Neural cell (in vitro differentiated cells): ENCODE results near the gene KCNAB1. TPM values are rescaled to one million over a fixed set of nuclear protein-coding genes. Genes with fewer than 3 reads are reported as not detected.
"Not testable (repeated sequence)": the region's sequence is repeated elsewhere in the genome, so short reads cannot be mapped to it uniquely, and the experiment has no call there.

Source experiments
- H2AFZ ChIP-seq: fragments of 200-600, 300-800 bp; sonication (generic), shearing (Covaris generic); 2 replicates; pipeline ENCODE4 v1.6.0; 2014; ENCODE audit warnings: low read depth, mild to moderate bottlenecking, antibody characterized with exemption, low read length, moderate library complexity
- H3F3A ChIP-seq: fragments of 200-600 bp; shearing (Covaris generic); 2 replicates; pipeline ENCODE4 v1.6.1; 2016; ENCODE audit warnings: mild to moderate bottlenecking, moderate library complexity, mixed read lengths, antibody characterized with exemption, low read length; ENCODE audit not compliant: insufficient read depth, poor library complexity, severe bottlenecking
- H3K27ac ChIP-seq: fragments of 200-600, 300-800 bp; sonication (generic), shearing (Covaris generic); 2 replicates; pipeline ENCODE4 v1.5.1; 2014; ENCODE audit warnings: mild to moderate bottlenecking, low read length, moderate library complexity
- H3K27me3 ChIP-seq: fragments of 300-800, 200-600 bp; sonication (generic), shearing (Covaris generic); 2 replicates; pipeline ENCODE4 v1.6.0; 2014; ENCODE audit warnings: mild to moderate bottlenecking, low read depth, low read length, moderate library complexity; ENCODE audit not compliant: insufficient read depth
- H3K36me3 ChIP-seq: fragments of 300-800, 200-600 bp; sonication (generic), shearing (Covaris generic); 2 replicates; pipeline ENCODE4 v1.5.1; 2014; ENCODE audit warnings: mild to moderate bottlenecking, antibody characterized with exemption, low read length, moderate library complexity; ENCODE audit not compliant: insufficient read depth
- H3K4me2 ChIP-seq: fragments of 300-800, 200-600 bp; sonication (generic), shearing (Covaris generic); 2 replicates; pipeline ENCODE4 v1.6.0; 2014; ENCODE audit warnings: mild to moderate bottlenecking, low read length
- H3K4me3 ChIP-seq: fragments of 300-800, 200-600 bp; sonication (generic), shearing (Covaris generic); 2 replicates; pipeline ENCODE4 v1.5.1; 2014; ENCODE audit warnings: mild to moderate bottlenecking, low read length, moderate library complexity
- H3K79me2 ChIP-seq: fragments of 200-600 bp; shearing (Covaris generic); replicated peaks from 2 replicates; pipeline ENCODE4 v1.6.0; 2014; ENCODE audit warnings: mild to moderate bottlenecking, low read length, moderate library complexity; ENCODE audit not compliant: insufficient read depth
- H3K9ac ChIP-seq: fragments of 300-800, 200-600 bp; sonication (generic), shearing (Covaris generic); 2 replicates; pipeline ENCODE4 v1.6.1; 2016; ENCODE audit warnings: mild to moderate bottlenecking, low read length, mixed read lengths
- H3K9me2 ChIP-seq: fragments of 200-600 bp; shearing (Covaris generic); 2 replicates; pipeline ENCODE4 v1.6.1; 2016; ENCODE audit warnings: mild to moderate bottlenecking, low read length, mixed read lengths; ENCODE audit not compliant: insufficient read depth
- H3K9me3 ChIP-seq: fragments of 200-600, 300-800 bp; sonication (generic), shearing (Covaris generic); 2 replicates; pipeline ENCODE4 v1.6.1; 2016; ENCODE audit warnings: mild to moderate bottlenecking, mixed run types, low read length, moderate library complexity, mixed read lengths
- H4K20me1 ChIP-seq: fragments of 200-600 bp; shearing (Covaris generic); 2 replicates; pipeline ENCODE4 v1.6.1; 2016; ENCODE audit warnings: mild to moderate bottlenecking, mixed run types; ENCODE audit not compliant: insufficient read depth
- EP300 ChIP-seq: fragments of 450-650 bp; conservative IDR thresholded peaks from 2 replicates; pipeline ENCODE4 v1.6.1; 2014; ENCODE audit warnings: antibody characterized with exemption, mild to moderate bottlenecking, moderate library complexity; ENCODE audit not compliant: poor library complexity, severe bottlenecking
- EZH2 ChIP-seq: fragments of 200-600, 300-800 bp; shearing (Covaris generic), sonication (generic); IDR thresholded peaks from 2 replicates; pipeline ENCODE4 v1.6.1; 2014; ENCODE audit warnings: antibody characterized with exemption, low read length, borderline replicate concordance, mild to moderate bottlenecking; ENCODE audit not compliant: insufficient read depth, poor library complexity, severe bottlenecking
- MXI1 ChIP-seq: fragments of 450-650 bp; conservative IDR thresholded peaks from 2 replicates; pipeline ENCODE4 v1.6.1; 2014; ENCODE audit warnings: antibody characterized with exemption, mild to moderate bottlenecking; ENCODE audit not compliant: poor library complexity, severe bottlenecking
- POLR2AphosphoS5 ChIP-seq: IDR thresholded peaks from 2 replicates; pipeline ENCODE4 v1.6.1; 2012
- RAD21 ChIP-seq: fragments of 450-650 bp; conservative IDR thresholded peaks from 2 replicates; pipeline ENCODE4 v1.6.1; 2014; ENCODE audit warnings: antibody characterized with exemption, mild to moderate bottlenecking, moderate library complexity
- TAF1 ChIP-seq: IDR thresholded peaks from 2 replicates; pipeline ENCODE4 v1.6.1; 2012; ENCODE audit warnings: low read depth
- polyA plus RNA-seq: library from polyadenylated mRNA; depleted of rRNA; stranded (reverse); fragments of >200 nt; gene quantifications from 2 replicates; pipeline ENCODE4 v1.2.3, GENCODE V29; 2014
- TF ChIP-seq, protein P1 (sequence below): fragments of 450-650 bp; IDR thresholded peaks from 2 replicates; pipeline ENCODE4 v1.5.1; 2014; ENCODE audit warnings: antibody characterized with exemption, mild to moderate bottlenecking, moderate library complexity; ENCODE audit not compliant: poor library complexity, severe bottlenecking
- TF ChIP-seq, protein P2 (sequence below): IDR thresholded peaks from 2 replicates; pipeline ENCODE4 v1.6.1; 2012; ENCODE audit warnings: borderline replicate concordance

Gene KCNAB1
- polyA plus RNA-seq, 1 donor from 2014 or later = 14.9 TPM

DNA sequence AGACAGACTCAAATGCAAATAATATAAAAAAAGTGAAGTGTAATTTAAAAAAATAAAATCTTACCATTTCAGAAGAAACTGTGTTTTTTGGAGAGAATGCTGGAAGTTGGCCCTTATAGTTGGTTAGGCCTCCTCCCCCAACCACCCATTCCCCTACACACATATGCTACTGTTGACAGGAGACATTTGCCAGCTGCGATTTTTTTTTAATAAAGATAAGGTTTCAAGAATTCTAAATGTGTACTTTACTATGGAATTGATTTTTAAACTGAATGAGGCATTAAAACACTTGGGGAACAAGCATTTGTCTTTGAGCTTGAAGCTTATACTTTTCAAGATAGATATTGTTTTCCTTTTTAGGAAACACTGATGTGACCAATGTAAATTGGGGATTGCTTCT, 438.9 kb downstream of the KCNAB1 start:
- H3K9me3 ChIP-seq = no peaks in the 10 kb centered on the region
- no peak overlapping the region for H3K27ac ChIP-seq
- no peak overlapping the region for H3K9ac ChIP-seq
- no peak overlapping the region for H3K4me3 ChIP-seq
- no peaks in the 10 kb centered on the region for H3K27me3 ChIP-seq
- H3K36me3 ChIP-seq = no peaks in the 10 kb centered on the region
- no peaks in the 10 kb centered on the region for H4K20me1 ChIP-seq
- no peaks in the 10 kb centered on the region for H3K9me2 ChIP-seq
- H3F3A ChIP-seq = no peaks in the 10 kb centered on the region
- no peak overlapping the region for H3K4me2 ChIP-seq
- TF ChIP-seq POLR2AphosphoS5 (no peak), TAF1 (no peak), RAD21 (no peak)
- TF ChIP-seq, protein P1, sequence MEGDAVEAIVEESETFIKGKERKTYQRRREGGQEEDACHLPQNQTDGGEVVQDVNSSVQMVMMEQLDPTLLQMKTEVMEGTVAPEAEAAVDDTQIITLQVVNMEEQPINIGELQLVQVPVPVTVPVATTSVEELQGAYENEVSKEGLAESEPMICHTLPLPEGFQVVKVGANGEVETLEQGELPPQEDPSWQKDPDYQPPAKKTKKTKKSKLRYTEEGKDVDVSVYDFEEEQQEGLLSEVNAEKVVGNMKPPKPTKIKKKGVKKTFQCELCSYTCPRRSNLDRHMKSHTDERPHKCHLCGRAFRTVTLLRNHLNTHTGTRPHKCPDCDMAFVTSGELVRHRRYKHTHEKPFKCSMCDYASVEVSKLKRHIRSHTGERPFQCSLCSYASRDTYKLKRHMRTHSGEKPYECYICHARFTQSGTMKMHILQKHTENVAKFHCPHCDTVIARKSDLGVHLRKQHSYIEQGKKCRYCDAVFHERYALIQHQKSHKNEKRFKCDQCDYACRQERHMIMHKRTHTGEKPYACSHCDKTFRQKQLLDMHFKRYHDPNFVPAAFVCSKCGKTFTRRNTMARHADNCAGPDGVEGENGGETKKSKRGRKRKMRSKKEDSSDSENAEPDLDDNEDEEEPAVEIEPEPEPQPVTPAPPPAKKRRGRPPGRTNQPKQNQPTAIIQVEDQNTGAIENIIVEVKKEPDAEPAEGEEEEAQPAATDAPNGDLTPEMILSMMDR = no peak
- TF ChIP-seq, protein P2, sequence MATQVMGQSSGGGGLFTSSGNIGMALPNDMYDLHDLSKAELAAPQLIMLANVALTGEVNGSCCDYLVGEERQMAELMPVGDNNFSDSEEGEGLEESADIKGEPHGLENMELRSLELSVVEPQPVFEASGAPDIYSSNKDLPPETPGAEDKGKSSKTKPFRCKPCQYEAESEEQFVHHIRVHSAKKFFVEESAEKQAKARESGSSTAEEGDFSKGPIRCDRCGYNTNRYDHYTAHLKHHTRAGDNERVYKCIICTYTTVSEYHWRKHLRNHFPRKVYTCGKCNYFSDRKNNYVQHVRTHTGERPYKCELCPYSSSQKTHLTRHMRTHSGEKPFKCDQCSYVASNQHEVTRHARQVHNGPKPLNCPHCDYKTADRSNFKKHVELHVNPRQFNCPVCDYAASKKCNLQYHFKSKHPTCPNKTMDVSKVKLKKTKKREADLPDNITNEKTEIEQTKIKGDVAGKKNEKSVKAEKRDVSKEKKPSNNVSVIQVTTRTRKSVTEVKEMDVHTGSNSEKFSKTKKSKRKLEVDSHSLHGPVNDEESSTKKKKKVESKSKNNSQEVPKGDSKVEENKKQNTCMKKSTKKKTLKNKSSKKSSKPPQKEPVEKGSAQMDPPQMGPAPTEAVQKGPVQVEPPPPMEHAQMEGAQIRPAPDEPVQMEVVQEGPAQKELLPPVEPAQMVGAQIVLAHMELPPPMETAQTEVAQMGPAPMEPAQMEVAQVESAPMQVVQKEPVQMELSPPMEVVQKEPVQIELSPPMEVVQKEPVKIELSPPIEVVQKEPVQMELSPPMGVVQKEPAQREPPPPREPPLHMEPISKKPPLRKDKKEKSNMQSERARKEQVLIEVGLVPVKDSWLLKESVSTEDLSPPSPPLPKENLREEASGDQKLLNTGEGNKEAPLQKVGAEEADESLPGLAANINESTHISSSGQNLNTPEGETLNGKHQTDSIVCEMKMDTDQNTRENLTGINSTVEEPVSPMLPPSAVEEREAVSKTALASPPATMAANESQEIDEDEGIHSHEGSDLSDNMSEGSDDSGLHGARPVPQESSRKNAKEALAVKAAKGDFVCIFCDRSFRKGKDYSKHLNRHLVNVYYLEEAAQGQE = no peak
- H3K79me2 ChIP-seq = peaks cover 4% of the 10 kb centered on the region
- no peak overlapping the region for H2AFZ ChIP-seq

DNA sequence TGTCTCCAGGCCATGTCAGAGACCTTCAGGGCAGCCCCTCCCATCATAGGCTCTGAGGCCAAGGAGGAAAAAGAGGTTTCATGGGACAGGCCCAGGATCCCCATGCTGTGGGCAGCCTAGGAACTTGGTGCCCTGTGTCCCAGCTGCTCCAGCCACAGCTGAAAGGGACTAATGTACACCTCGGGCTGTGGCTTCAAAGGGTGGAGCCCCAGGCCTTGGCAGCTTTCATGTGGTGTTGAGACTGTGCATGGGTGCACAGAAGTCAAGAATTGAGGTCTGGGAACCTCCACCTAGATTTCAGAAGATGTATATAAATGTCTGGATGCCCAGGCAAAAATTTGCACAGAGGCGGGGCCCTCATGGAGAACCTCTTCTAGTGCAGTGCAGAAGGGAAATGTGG, 441.2 kb downstream of the KCNAB1 start:
- no peaks in the 10 kb centered on the region for H3K9me2 ChIP-seq
- H3K4me2 ChIP-seq = no peak overlapping the region
- no peak overlapping the region for H3K4me3 ChIP-seq
- H2AFZ ChIP-seq = no peak overlapping the region
- no peaks in the 10 kb centered on the region for H4K20me1 ChIP-seq
- H3K79me2 ChIP-seq = no peaks in the 10 kb centered on the region
- no peak overlapping the region for H3K9ac ChIP-seq
- TF ChIP-seq TAF1 = no peak
- no peak for TF ChIP-seq EP300
- TF ChIP-seq MXI1 = no peak
- TF ChIP-seq POLR2AphosphoS5 = no peak
- TF ChIP-seq, protein P2 = no peak
- TF ChIP-seq EZH2 = no peak
- H3K36me3 ChIP-seq = no peaks in the 10 kb centered on the region
- no peak overlapping the region for H3K27ac ChIP-seq
- H3F3A ChIP-seq = no peaks in the 10 kb centered on the region
- no peaks in the 10 kb centered on the region for H3K9me3 ChIP-seq
- H3K27me3 ChIP-seq = no peaks in the 10 kb centered on the region

DNA sequence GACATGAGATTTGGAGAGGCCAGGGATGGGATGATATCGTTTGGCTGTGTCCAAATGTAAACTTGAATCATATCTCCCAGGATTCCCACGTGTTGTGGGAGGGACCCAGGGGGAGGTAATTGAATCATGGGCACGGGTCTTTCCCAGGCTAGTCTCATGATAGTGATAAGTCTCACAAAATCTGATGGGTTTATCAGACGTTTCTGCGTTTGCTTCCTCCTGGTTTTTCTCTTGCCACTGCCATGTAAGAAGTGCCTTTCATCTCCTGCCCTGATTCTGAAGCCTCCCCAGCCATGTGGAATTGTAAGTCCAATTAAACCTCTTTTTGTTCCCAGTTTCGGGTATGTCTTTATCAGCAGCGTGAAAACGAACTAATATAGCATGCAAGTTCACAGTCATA, 442.1 kb downstream of the KCNAB1 start:
- not testable (repeated sequence) for H3K9me2 ChIP-seq, H3K4me2 ChIP-seq, H3K4me3 ChIP-seq, H3K27me3 ChIP-seq, H2AFZ ChIP-seq, H3K36me3 ChIP-seq, H4K20me1 ChIP-seq, H3K9me3 ChIP-seq, H3F3A ChIP-seq, H3K79me2 ChIP-seq, H3K27ac ChIP-seq, H3K9ac ChIP-seq
